ENCODE data around the gene MAGI2.
"Not testable (repeated sequence)": the region's sequence is repeated elsewhere in the genome, so short reads cannot be mapped to it uniquely, and the experiment has no call there.

Gene MAGI2

GRCh38 chr7:78334426-78334825 lies 1119.0 kb downstream of the MAGI2 start:
- TF ChIP-seq CTCF (IDR thresholded peaks at IDR 0.05; ENCODE audit: low read depth, low read length): no peak
- no peak overlapping the region for H3K4me3 ChIP-seq (ENCODE audit: low read depth, low read length)

GRCh38 chr7:78333530-78334425 lies 1119.7 kb downstream of the MAGI2 start:
- H3K4me3 ChIP-seq (ENCODE audit: low read depth, low read length): no peak overlapping the region
- TF ChIP-seq CTCF (IDR thresholded peaks at IDR 0.05; ENCODE audit: low read depth, low read length): no peak

- H3K4me3 ChIP-seq (ENCODE audit: low read depth, low read length): no peak overlapping the region
- no peak for TF ChIP-seq CTCF (IDR thresholded peaks at IDR 0.05; ENCODE audit: low read depth, low read length)
These were observed 1124.3 kb downstream of the MAGI2 start for GRCh38 chr7:78329001-78329655.

- TF ChIP-seq CTCF (IDR thresholded peaks at IDR 0.05; ENCODE audit: low read depth, low read length): no peak
- no peak overlapping the region for H3K4me3 ChIP-seq (ENCODE audit: low read depth, low read length)
These were observed 1125.7 kb downstream of the MAGI2 start for GRCh38 chr7:78327718-78328117.

- no peak overlapping the region for H3K4me3 ChIP-seq (ENCODE audit: low read depth, low read length)
- no peak for TF ChIP-seq CTCF (IDR thresholded peaks at IDR 0.05; ENCODE audit: low read depth, low read length)
These were observed 1126.6 kb downstream of the MAGI2 start for GRCh38 chr7:78326876-78327275.

GRCh38 chr7:78326189-78326588 lies 1127.3 kb downstream of the MAGI2 start:
- no peak overlapping the region for H3K4me3 ChIP-seq (ENCODE audit: low read depth, low read length)
- TF ChIP-seq CTCF (IDR thresholded peaks at IDR 0.05; ENCODE audit: low read depth, low read length): no peak

- no peak for TF ChIP-seq CTCF (IDR thresholded peaks at IDR 0.05; ENCODE audit: low read depth, low read length)
- no peak overlapping the region for H3K4me3 ChIP-seq (ENCODE audit: low read depth, low read length)
These were observed 1130.3 kb downstream of the MAGI2 start for GRCh38 chr7:78323118-78323517.

- H3K4me3 ChIP-seq (ENCODE audit: low read depth, low read length): not testable (repeated sequence)
These were observed 1131.2 kb downstream of the MAGI2 start for GRCh38 chr7:78322231-78322630.
